ENCODE results near the gene RCOR2.
A peak's percentile ranks its signal among the peaks of the same experiment; 100 is the strongest.

The RCOR2 gene

GRCh38 chr11:63938479-63939396 lies 21.8 kb upstream of the RCOR2 start, which contains the start of gene NAA40:
Gene NAA40 (plus strand): TSS chr11:63939002. CDS start chr11:63939097, 95 bp downstream.
- no peak for TF ChIP-seq CTCF (conservative IDR thresholded peaks at IDR 0.05; ENCODE audit: low read depth, low read length)
- DNase-seq (ENCODE audit: low read depth): peak; percentile 83
- peak within 1 kb of the TSS; percentile 85 for H3K4me3 ChIP-seq (ENCODE audit: low read length)

GRCh38 chr11:63937713-63938478 lies 20.9 kb upstream of the RCOR2 start:
- no peak for DNase-seq (ENCODE audit: low read depth)
- H3K4me3 ChIP-seq (ENCODE audit: low read length): peak overlapping the region; percentile 64
- TF ChIP-seq CTCF (conservative IDR thresholded peaks at IDR 0.05; ENCODE audit: low read depth, low read length): no peak

GRCh38 chr11:63933459-63933858 lies 16.5 kb upstream of the RCOR2 start:
- H3K4me3 ChIP-seq (ENCODE audit: low read length): no peak overlapping the region
- TF ChIP-seq CTCF (conservative IDR thresholded peaks at IDR 0.05; ENCODE audit: low read depth, low read length): no peak
- DNase-seq (ENCODE audit: low read depth): no peak

GRCh38 chr11:63931876-63932275 lies 14.9 kb upstream of the RCOR2 start:
- H3K4me3 ChIP-seq (ENCODE audit: low read length): no peak overlapping the region
- TF ChIP-seq CTCF (conservative IDR thresholded peaks at IDR 0.05; ENCODE audit: low read depth, low read length): no peak

GRCh38 chr11:63931045-63931444 lies 14.1 kb upstream of the RCOR2 start:
- no peak for DNase-seq (ENCODE audit: low read depth)
- no peak for TF ChIP-seq CTCF (conservative IDR thresholded peaks at IDR 0.05; ENCODE audit: low read depth, low read length)
- H3K4me3 ChIP-seq (ENCODE audit: low read length): no peak overlapping the region

More at GRCh38 chr11:63931876-63932275, 14.9 kb upstream of the RCOR2 start:
- DNase-seq (ENCODE audit: low read depth): no peak

GRCh38 chr11:63929616-63930015 lies 12.7 kb upstream of the RCOR2 start:
- no peak overlapping the region for H3K4me3 ChIP-seq (ENCODE audit: low read length)
- no peak for TF ChIP-seq CTCF (conservative IDR thresholded peaks at IDR 0.05; ENCODE audit: low read depth, low read length)
- DNase-seq (ENCODE audit: low read depth): no peak

Data from retinal pigment epithelial cell (primary cell).